ENCODE results near the gene SFT2D1. TPM values are rescaled to one million over a fixed set of nuclear protein-coding genes. Genes with fewer than 3 reads are reported as not detected.

SFT2D1 gene
- total RNA-seq, 1 donor from 2014 or later = 20.7 TPM

GRCh38 chr6:166334878-166335277 lies 7.5 kb downstream of the SFT2D1 start:
- no peak for DNase-seq (ENCODE audit: low read depth in 2 of 2)

DNA sequence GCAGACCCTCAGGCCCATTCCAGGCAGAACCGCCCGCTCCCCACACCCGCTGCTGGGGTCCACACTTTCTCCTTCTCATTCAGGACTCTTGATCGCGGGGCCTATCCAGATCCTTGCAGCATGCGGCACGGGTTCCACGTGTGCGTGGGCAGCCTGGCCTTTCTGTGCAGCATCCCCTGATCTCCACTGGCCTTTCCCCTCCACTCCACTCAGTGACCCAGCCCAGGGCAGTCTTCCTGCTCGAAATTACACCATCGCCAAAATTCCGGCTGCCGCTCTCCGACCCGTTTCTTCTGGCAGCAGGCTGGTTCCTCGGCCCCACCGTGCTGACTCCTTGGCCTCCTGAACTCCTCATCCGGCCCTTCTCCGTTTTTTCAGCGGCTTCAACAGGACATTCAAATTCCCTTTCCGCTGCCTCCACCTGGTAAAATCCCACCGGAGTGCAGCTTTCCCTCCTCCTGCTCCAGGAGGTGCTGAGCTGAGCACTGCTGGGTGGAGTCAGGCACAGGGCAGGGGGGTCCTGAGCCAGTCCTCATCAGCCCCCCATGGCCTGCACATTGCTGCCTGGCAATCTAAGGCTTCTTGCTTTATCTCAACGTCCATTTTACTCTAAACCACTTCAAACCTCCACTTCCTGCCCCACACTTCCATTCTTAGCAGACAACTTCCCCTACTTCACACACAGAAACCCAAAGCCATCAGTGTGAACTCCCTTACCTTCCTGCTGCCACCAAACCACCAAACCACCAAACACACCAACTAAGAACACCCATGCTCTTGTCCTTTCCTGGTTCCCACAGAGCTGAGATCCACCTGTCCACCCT lies 9.0 kb downstream of the SFT2D1 start:
- DNase-seq (ENCODE audit: low read depth in 2 of 2) = no peak

GRCh38 chr6:166331503-166332415 lies 10.6 kb downstream of the SFT2D1 start:
- DNase-seq (ENCODE audit: low read depth in 2 of 2) = no peak

GRCh38 chr6:166330612-166331011 lies 11.7 kb downstream of the SFT2D1 start:
- peak in 1 of 2 donors; percentile 21 for DNase-seq (ENCODE audit: low read depth in 2 of 2)

DNA sequence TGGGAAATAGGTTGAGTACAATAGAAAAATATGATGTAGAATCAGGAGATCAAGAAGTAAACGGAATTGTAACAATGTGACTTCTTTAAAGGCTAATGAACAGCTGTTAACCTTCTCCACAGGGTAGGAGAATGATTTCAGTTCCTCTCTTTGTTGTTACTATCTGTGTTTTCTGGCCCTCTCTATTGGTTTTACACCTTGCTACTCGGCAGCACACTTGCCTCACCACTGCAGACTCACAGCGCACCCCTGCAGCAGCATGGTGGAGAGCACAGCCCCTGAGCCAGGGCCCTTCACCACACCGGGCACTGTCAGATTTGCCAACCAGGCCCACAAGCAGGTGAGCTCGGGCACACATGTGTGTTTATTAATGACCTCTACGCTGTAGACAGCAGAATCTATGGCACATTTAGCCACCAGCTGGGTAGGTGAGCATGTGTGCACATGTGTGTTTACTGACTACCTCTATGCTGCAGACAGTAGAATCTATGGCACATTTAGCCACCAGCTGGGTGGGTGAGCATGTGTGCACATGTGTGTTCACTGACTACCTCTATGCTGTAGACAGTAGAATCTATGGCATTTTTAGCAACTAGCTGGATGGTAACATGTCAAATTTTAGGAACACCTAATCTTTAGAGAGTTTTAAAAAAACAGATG lies 16.8 kb downstream of the SFT2D1 start:
- DNase-seq (ENCODE audit: low read depth in 2 of 2) = no peak

- DNase-seq (ENCODE audit: low read depth in 2 of 2) = no peak
Measured at GRCh38 chr6:166323395-166323794, 18.9 kb downstream of the SFT2D1 start.

- no peak for DNase-seq (ENCODE audit: low read depth in 2 of 2)
Measured at GRCh38 chr6:166318649-166319600, 23.4 kb downstream of the SFT2D1 start.

- no peak for DNase-seq (ENCODE audit: low read depth in 2 of 2)
Measured at GRCh38 chr6:166318227-166318626, 24.1 kb downstream of the SFT2D1 start.

DNA sequence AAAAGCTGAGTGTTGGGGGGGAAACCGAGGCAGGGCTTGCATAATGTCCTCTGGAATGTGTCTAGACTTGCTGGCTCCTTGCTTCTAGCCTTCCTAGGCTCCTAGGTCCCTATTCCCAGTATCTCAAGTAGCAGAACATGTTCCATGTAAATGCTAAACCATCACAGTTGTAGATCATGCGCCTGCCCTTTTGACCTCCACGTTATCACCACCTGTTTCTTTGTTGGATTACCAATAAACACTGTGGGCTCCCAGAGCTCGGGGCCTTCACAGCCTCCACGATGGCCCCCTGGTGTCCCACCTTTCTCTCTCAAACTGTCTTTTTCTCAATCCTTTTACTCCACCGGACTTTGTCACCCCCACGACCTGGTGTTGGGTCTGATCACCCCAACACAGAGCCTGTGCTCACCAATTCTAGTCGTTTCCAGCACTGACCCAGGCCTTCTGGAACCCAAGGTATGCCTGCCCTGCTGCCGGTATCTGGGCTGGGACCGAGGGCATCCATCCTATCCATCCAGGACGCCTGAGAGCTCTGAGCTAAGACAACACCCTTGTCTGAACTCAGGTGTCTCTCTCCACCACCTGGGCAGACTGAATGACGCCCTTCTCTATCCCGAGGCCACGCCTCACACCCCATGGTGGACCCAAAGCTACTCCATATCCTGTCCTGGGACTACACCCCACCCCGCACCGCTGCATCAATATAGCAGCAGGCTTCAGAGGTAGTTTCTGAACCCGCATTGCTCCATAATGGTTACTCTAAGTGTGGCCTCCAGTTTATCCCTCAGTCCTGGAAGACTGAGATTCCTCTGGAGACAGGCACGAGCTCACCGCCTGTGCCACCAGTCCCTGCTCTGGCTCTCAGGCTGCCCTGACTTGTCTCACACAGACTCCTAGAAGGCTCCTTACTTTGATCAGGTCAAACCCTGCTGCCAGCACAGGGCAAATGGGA lies 24.8 kb downstream of the SFT2D1 start:
- no peak for DNase-seq (ENCODE audit: low read depth in 2 of 2)

GRCh38 chr6:166315436-166315835 lies 26.9 kb downstream of the SFT2D1 start:
- no peak for DNase-seq (ENCODE audit: low read depth in 2 of 2)

DNA sequence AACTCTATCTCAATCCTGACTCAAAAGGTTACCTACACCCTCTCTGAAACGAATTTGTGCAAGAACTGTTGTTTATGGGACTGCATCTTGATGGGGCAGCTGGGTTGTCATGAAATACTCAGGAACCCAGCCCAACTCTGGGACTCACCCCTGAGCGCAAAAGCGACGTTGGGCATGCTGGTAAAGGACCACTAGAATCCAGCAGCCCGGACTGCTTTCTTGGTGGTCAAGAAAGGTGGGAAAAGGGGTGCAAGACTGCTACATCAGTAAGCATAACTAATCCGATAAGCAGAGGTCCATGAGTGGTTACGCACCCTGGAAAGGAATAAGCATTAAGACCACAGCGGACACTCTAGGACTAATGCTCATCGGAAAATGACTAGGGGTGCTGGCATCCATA lies 27.9 kb downstream of the SFT2D1 start:
- no peak for DNase-seq (ENCODE audit: low read depth in 2 of 2)

- peak; percentile 4 to 51 for DNase-seq (ENCODE audit: low read depth in 2 of 2)
Measured at GRCh38 chr6:166313255-166314070, 28.9 kb downstream of the SFT2D1 start.

DNA sequence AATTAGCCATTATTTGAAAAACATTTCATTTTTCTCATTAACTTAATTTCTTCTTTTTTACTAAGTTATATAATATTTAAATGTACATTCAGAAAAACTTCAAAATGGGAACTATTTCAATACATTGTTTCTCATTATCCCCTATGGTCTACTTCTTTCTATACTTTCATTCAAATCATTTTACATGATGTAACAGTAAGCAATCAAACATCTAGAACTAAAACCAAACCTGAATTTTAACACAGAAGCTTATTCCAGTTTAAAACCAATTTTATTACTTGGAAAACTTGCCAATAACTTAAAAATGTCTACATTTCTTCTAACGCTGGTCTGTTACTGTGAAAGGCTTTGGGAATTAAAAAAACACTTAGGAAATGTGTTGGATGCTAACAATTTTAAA lies 29.5 kb downstream of the SFT2D1 start:
- no peak for DNase-seq (ENCODE audit: low read depth in 2 of 2)

DNA sequence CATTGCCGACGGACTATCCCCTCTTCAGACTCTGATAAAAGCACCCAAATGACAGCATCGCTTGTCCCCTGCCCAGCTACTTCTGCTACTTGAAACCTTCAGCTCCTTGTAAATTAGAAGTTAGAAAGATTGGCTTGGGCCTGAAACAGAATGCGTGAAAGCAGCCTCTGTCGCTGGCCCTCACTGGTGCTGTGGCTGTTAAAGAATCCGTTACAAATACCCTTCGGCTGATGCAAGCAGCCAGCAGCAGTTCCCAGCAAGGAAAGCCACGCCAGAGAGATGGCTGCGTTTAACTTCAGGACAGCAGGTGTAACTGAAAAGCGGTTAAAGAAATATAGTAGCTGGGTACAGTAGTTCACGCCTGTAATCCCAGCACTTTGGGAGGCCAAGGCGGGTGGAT lies 31.7 kb downstream of the SFT2D1 start:
- DNase-seq (ENCODE audit: low read depth in 2 of 2) = no peak

DNA sequence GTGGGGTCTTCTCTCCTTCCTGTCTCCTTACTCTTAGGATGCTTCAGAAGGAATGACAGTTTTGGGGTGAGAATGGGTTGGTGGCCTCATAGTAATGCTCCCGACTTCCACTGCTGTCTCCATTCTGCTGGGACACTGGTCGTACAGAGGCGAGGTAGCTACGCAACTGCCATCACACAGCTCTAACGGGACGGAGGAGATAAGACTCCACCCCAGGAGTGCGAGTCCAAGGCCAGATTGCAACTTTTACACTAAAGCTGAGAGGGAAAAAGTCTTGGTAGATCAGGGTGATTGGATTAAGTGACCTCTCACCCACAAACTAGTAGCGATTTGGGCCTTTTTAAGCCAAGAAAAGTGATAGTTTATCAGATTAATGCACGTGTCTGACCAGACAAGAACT lies 32.4 kb downstream of the SFT2D1 start:
- no peak for DNase-seq (ENCODE audit: low read depth in 2 of 2)

DNA sequence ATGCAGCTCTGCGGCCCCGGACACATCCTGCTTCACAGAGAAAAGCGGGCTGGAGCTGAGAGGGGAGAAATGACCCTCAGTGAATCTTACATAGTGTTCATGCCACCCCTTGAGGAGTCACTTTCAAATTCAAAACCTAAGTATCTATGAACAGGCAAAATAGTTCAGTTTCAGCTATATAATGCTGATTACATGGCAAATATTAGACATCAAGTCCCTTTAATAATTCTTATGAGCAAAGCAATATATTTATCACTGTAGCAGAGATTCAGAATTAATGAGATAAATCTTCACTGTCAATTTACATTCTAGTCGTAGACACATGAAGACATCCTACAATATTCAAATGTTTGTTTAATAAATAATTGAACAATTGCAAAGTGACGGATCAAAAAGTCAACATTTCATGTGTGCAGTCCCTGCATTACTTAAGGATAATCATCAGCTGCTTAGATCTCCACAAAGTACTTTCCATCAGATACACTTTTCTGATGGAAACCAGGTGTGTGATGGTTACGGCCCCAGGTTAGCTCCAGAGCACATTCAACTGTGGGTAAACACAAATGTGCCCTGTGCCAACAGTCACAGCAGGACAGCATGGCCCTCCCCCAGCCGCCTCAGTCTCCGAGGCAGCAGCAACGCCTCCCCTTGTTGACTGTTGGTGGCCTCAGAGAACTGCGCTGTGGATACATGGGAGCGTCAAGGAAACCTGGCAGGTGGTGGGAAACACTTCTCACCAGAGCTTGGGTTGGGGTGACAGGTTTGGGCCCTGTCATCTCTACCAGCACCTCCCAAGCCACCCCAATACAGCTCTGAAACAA lies 33.4 kb downstream of the SFT2D1 start:
- DNase-seq (ENCODE audit: low read depth in 2 of 2) = no peak

DNA sequence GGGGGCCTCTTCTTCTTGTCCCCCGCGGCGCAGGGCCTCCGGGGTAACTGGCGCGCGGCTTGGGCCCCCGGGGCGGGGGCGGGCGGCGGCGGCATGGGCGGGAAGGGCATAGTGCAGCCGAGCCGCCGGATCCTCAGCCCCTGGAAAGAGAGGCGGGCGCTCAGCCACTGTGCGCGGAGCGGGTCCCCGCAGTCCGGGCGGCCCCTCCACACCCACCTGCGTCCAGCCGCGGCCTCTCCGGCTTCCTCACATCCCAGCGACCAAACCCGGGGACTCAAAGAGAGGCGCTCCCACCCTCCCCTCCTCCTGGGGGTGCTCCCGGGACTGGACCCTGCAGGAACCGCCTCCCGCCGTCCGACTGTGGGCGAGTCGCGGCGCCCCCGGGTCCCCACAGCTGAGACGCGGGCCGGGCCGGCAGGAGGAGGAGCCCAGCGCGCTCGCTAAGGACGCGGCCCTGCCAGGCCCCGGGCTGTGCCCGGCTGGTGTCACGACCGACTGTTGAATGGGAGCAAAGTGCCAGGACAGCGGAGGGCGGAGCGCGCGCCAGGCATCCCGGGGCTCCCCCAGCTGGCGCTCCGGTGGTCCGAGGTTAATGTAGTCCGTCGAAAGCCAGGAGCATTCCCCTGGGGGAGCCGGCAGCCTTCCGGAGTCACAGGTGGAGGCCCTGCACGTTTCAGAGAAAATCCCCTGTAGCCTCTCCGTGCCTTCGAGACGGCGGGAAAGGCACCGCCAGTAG lies 34.1 kb downstream of the SFT2D1 start, which contains the start of gene PRR18:
PRR18 (minus strand) TSS at position 360 of the 736 bp plus-strand sequence; CDS start at position 110, 250 bp downstream.
- DNase-seq (ENCODE audit: low read depth in 2 of 2) = no peak
